Nephron (organoid): Measurements from ENCODE around the gene ZNRF1.

Source experiments
- H3K27ac Mint-ChIP-seq, 3 experiments: 2 replicates each; pipeline ENCODE4 v1.8.0; 2020; ENCODE audit warnings: mixed read lengths in 3 of 3, mild to moderate bottlenecking in 2 of 3, moderate library complexity in 1 of 3
- H3K27me3 Mint-ChIP-seq: 2 replicates; pipeline ENCODE4 v1.8.0; 2021; ENCODE audit warnings: low read depth, mild to moderate bottlenecking, moderate library complexity, mixed read lengths
- H3K36me3 Mint-ChIP-seq: 2 replicates; pipeline ENCODE4 v1.8.0; 2020; ENCODE audit warnings: low read depth, mixed read lengths
- H3K4me1 Mint-ChIP-seq: 2 replicates; pipeline ENCODE4 v1.8.0; 2020; ENCODE audit warnings: mixed read lengths
- H3K4me3 Mint-ChIP-seq, 3 experiments: 2 replicates each; pipeline ENCODE4 v1.8.0; 2020; ENCODE audit warnings: mild to moderate bottlenecking in 3 of 3, mixed read lengths in 3 of 3, moderate library complexity in 2 of 3
- H3K9me3 Mint-ChIP-seq: 2 replicates; pipeline ENCODE4 v1.8.0; 2020; ENCODE audit warnings: mixed read lengths
- TF ChIP-seq, protein P1 (sequence below), 3 experiments: fragments of 200-600 bp; sonication (generic); IDR thresholded peaks; one replicate each; pipeline ENCODE4 v1.5.0; 2021; ENCODE audit warnings: antibody characterized with exemption in 3 of 3; ENCODE audit not compliant: unreplicated experiment in 3 of 3

Gene ZNRF1

DNA sequence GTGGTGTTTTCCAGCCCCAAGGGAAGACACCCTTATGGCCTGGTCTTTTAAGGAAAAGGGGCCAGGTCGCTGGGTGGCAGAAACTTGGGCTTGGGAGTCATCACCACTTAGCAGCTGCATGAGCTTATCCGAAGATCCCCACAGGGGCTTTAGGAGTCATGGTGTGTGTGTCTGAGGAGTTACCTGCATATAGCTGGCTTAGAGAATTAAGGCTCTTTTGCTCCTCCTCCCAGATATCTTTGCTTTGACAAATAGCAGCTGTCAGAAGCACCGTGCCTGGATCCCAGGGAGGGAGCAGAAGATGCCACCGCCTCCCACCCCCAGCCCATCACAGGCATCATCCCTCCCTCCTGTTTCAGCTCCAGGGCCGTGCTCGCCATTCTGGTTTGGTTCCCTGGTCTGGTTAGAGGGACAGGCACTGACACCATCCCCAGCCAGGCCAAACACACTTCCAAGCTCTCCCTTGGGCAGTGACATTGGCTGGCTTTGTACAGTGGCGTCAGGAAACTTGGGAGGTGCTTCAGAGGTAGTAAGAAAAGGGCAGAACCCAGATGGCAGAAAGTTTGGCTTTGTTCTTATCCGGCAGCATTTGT is 100.3 kb downstream of the ZNRF1 start:
- Mint-ChIP-seq H3K36me3 (peaks cover 22% of the 10 kb centered on the region), H3K4me3 (no peak overlapping the region), H3K9me3 (no peaks in the 10 kb centered on the region), H3K4me1 (peaks cover 43% of the 10 kb centered on the region), H3K27ac (peak overlapping the region in 1 of 3 experiments; percentile 58), H3K27me3 (no peaks in the 10 kb centered on the region)
- TF ChIP-seq, protein P1, sequence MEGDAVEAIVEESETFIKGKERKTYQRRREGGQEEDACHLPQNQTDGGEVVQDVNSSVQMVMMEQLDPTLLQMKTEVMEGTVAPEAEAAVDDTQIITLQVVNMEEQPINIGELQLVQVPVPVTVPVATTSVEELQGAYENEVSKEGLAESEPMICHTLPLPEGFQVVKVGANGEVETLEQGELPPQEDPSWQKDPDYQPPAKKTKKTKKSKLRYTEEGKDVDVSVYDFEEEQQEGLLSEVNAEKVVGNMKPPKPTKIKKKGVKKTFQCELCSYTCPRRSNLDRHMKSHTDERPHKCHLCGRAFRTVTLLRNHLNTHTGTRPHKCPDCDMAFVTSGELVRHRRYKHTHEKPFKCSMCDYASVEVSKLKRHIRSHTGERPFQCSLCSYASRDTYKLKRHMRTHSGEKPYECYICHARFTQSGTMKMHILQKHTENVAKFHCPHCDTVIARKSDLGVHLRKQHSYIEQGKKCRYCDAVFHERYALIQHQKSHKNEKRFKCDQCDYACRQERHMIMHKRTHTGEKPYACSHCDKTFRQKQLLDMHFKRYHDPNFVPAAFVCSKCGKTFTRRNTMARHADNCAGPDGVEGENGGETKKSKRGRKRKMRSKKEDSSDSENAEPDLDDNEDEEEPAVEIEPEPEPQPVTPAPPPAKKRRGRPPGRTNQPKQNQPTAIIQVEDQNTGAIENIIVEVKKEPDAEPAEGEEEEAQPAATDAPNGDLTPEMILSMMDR (IDR thresholded peaks at IDR 0.05; ENCODE audit: unreplicated experiment in 3 of 3) = no peak

DNA sequence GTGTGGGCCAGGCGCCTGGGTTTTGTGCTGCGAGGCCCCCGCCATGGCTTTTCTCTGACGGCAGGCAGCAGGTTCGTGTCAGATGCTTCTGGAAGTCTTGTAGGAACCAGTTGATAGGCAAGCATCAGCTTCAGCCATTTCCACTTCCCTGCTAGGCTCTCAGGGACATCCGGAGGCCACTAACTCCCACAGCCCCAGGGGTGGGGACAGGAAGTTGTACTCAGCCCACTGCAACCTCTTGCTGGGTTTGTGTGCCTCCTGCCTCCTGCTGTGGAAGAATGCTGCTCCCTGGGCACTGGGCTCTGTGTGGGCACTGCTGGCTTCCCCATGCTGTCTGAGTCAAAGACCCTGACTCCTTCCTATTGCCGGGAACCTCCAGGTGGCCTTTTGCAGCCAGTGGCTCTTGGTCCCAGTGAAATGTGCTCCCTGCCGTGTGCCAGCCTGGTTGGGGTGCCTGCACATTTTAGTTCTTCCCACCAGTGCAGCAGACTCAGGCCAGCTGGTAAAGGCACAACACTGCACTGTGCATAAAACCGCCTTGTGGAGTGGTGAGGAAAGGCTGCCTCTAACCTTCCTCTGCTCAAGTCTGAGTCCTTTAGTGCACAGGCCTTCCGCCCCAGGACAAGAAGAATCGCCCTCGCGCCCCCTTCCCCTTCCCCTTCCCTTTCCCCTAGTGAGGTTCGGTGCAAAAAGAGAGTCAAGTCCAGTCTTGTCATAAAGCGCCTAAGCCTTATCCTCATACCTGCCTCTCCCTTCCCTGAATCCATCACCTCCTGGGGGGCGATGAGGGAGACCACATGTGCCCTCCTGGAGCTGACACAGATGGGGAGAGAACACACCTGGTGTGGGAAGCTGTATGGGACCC is 101.1 kb downstream of the ZNRF1 start:
- Mint-ChIP-seq H3K9me3 (no peaks in the 10 kb centered on the region), H3K4me1 (peaks cover 43% of the 10 kb centered on the region), H3K36me3 (peaks cover 25% of the 10 kb centered on the region), H3K4me3 (no peak overlapping the region), H3K27me3 (no peaks in the 10 kb centered on the region), H3K27ac (peak overlapping the region in 2 of 3 experiments; percentile 18 to 58)
- TF ChIP-seq, protein P1 (IDR thresholded peaks at IDR 0.05; ENCODE audit: unreplicated experiment in 3 of 3) = no peak

DNA sequence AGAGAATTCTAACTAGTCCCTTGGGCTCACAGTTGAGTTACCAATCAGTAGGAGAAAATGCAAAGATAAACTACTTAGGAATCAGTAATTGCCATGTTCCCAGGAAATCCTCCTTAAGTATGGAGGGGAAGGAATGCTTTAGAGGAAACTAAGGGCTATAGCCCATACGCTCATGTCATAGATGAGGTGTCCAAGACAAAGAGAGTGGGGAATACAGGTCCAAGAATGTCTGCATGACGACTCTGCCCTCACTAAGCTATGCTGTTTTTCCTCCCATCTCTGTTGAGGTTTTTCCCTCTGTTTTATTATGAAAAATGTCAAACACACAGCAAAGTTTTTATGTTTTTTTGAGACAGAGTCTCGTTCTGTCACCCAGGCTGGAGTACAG is 101.8 kb downstream of the ZNRF1 start:
- peaks cover 28% of the 10 kb centered on the region for H3K36me3 Mint-ChIP-seq
- peaks cover 46% of the 10 kb centered on the region for H3K4me1 Mint-ChIP-seq
- H3K4me3 Mint-ChIP-seq = no peak overlapping the region
- H3K9me3 Mint-ChIP-seq = no peaks in the 10 kb centered on the region
- no peaks in the 10 kb centered on the region for H3K27me3 Mint-ChIP-seq
- peak overlapping the region in 1 of 3 experiments; percentile 47 for H3K27ac Mint-ChIP-seq
- TF ChIP-seq, protein P1 (IDR thresholded peaks at IDR 0.05; ENCODE audit: unreplicated experiment in 3 of 3) = no peak

DNA sequence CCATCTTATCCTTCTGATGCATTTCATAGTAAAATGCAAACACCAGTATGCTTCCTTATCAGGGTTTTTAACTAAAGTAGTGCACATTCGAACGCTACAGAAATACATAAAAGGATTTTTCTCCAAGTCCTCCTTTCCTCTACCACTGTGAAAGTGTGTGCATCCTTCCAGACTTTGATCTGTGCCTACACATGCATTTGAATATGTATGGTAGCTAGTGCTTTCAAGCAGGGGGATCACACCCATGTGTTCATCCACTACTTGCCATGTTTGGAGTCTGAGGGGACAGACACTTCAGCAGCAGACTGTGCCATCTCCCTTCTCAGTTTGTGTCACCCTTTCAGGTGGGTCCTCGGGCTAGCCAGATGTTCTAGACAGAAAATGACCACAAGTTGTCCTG is 102.8 kb downstream of the ZNRF1 start:
- Mint-ChIP-seq H3K27ac (no peak overlapping the region), H3K4me1 (peaks cover 42% of the 10 kb centered on the region), H3K4me3 (no peak overlapping the region), H3K27me3 (no peaks in the 10 kb centered on the region), H3K9me3 (no peaks in the 10 kb centered on the region), H3K36me3 (peaks cover 31% of the 10 kb centered on the region)
- TF ChIP-seq, protein P1 (IDR thresholded peaks at IDR 0.05; ENCODE audit: unreplicated experiment in 3 of 3) = no peak

DNA sequence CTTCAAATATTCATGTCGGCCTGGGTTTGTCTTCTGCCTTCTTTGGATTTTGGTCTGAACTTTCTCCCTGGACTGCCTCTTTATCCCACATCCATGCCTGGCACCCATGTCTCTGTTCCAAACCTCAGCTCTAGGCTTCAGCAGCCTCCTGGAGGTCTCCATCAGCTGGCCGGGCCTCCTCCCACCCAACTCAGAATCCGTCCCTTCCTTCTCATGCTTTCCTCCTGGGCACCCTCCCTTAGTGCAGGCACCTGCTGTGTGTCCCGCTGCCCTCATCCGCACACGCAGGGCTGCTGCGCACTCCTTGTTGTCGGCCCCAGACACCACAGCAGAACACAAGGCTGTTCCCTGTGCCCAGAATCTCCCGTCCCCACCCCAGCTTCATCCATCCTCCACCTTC is 103.8 kb downstream of the ZNRF1 start:
- Mint-ChIP-seq H3K27ac (no peak overlapping the region), H3K4me3 (no peak overlapping the region), H3K9me3 (no peaks in the 10 kb centered on the region), H3K27me3 (no peaks in the 10 kb centered on the region), H3K4me1 (peaks cover 40% of the 10 kb centered on the region), H3K36me3 (peaks cover 27% of the 10 kb centered on the region)
- TF ChIP-seq, protein P1 (IDR thresholded peaks at IDR 0.05; ENCODE audit: unreplicated experiment in 3 of 3) = no peak
